HepG2 (cell line): ENCODE measurements around the gene COASY. TPM values are rescaled to one million over a fixed set of nuclear protein-coding genes. Genes with fewer than 3 reads are reported as not detected.

Experiments used
- DMAP1 ChIP-seq: IDR thresholded peaks from 2 replicates; pipeline ENCODE4 v1.6.1; 2016
- MED1 ChIP-seq: sonication (generic); formaldehyde crosslinking; IDR thresholded peaks from 2 replicates; pipeline ENCODE4 v1.4.0; 2020; ENCODE audit warnings: missing genetic modification reagents
- NFE2L1 ChIP-seq: sonication (generic); formaldehyde crosslinking; IDR thresholded peaks from 2 replicates; pipeline ENCODE4 v1.4.0; 2020; ENCODE audit warnings: missing genetic modification reagents, mild to moderate bottlenecking, borderline replicate concordance
- NFYC ChIP-seq: IDR thresholded peaks from 2 replicates; pipeline ENCODE4 v1.6.1; 2016; ENCODE audit warnings: missing genetic modification reagents, missing compliant biosample characterization
- POLR2AphosphoS2 ChIP-seq: IDR thresholded peaks from 2 replicates; pipeline ENCODE4 v1.6.1; 2011; ENCODE audit warnings: low read depth, low read length, improper control_type of control experiment
- SIN3B ChIP-seq: fragments of 150-350 bp; IDR thresholded peaks from 2 replicates; pipeline ENCODE4 v1.6.1; 2014; ENCODE audit warnings: low read length
- STAT5B ChIP-seq: sonication (generic); formaldehyde crosslinking; IDR thresholded peaks from 2 replicates; pipeline ENCODE4 v1.4.0; 2020; ENCODE audit warnings: missing genetic modification reagents
- XBP1 ChIP-seq: sonication (generic); formaldehyde crosslinking; IDR thresholded peaks from 2 replicates; pipeline ENCODE4 v1.5.0; 2020; ENCODE audit warnings: missing genetic modification reagents
- ZFP36L2 ChIP-seq: sonication (generic); formaldehyde crosslinking; IDR thresholded peaks from 2 replicates; pipeline ENCODE4 v1.4.0; 2020; ENCODE audit warnings: missing genetic modification reagents
- ZNF296 ChIP-seq: sonication (generic); formaldehyde crosslinking; conservative IDR thresholded peaks from 2 replicates; pipeline ENCODE4 v1.5.0; 2020; ENCODE audit warnings: mild to moderate bottlenecking, missing genetic modification reagents
- polyA plus RNA-seq, 8 experiments: library from polyadenylated mRNA; depleted of rRNA in 3 of 8; stranded (reverse) in 7 of 8; unstranded in 1 of 8; fragments of >200 nt; fragmentation: Illumina TruSeq in 4 of 8; extraction: Trizol in 4 of 8; gene quantifications; 2 replicates each; pipeline versions ENCODE4 v1.2.1 to v1.2.3, GENCODE V29; 2011 to 2016; ENCODE audit warnings: low read depth in 4 of 8, missing spikeins in 1 of 8, mixed read lengths in 1 of 8; ENCODE audit not compliant: insufficient read depth in 1 of 8
- total RNA-seq, 5 experiments: library from RNA; depleted of rRNA; stranded (reverse); fragments of >200 nt; fragmentation: Illumina TruSeq; extraction: Trizol; gene quantifications; 2 replicates each; pipeline ENCODE4 v1.2.3, GENCODE V29; 2016; ENCODE audit warnings: low read depth in 1 of 5
- TF ChIP-seq, protein P1 (sequence below), 2 experiments: sonication (generic) in 1 of 2; formaldehyde crosslinking in 1 of 2; IDR thresholded peaks; 2 replicates each; pipeline versions ENCODE4 v1.6.1 to v1.9.0; 2014 to 2022; ENCODE audit warnings: antibody characterized with exemption in 1 of 2, borderline replicate concordance in 1 of 2, inconsistent platforms in 1 of 2, low read depth in 1 of 2, missing genetic modification reagents in 1 of 2
- TF ChIP-seq, protein P2 (sequence below): sonication (generic); formaldehyde crosslinking; IDR thresholded peaks from 2 replicates; pipeline ENCODE4 v1.9.0; 2022; ENCODE audit warnings: missing genetic modification reagents, mild to moderate bottlenecking, borderline replicate concordance
- TF ChIP-seq, protein P3 (sequence below): sonication (generic); formaldehyde crosslinking; conservative IDR thresholded peaks from 2 replicates; pipeline ENCODE4 v1.8.0; 2022; ENCODE audit warnings: mild to moderate bottlenecking, moderate library complexity, missing genetic modification reagents
- TF ChIP-seq, protein P4 (sequence below): IDR thresholded peaks from 2 replicates; pipeline ENCODE4 v1.6.1; 2012; ENCODE audit warnings: low read depth, low read length, improper control_type of control experiment
- TF ChIP-seq, protein P5 (sequence below): sonication (generic); formaldehyde crosslinking; IDR thresholded peaks from 2 replicates; pipeline ENCODE4 v1.4.0; 2020; ENCODE audit warnings: missing genetic modification reagents
- TF ChIP-seq, protein P6 (sequence below): sonication (generic); formaldehyde crosslinking; conservative IDR thresholded peaks from 2 replicates; pipeline ENCODE4 v1.8.0; 2022; ENCODE audit warnings: low read depth, missing genetic modification reagents

Gene COASY
- total and polyA plus RNA-seq, 2 of the 13 experiments (the other 11 are each of a cell fraction or from before 2014, with no cell fraction given) = 90.7 to 125 TPM

DNA sequence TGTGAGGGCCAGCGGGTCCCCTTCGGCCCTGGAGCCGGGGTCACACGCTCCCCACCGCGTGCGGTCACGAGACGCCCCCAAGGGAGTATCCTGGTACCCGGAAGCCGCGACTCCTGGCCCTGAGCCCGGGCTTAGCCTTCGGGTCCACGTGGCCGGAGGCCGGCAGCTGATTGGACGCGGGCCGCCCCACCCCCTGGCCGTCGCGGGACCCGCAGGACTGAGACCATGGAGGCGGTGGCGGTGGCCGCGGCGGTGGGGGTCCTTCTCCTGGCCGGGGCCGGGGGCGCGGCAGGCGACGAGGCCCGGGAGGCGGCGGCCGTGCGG is 25.9 kb upstream of the COASY start, which contains the start of gene NAGLU (continued):
- TF ChIP-seq, protein P1, sequence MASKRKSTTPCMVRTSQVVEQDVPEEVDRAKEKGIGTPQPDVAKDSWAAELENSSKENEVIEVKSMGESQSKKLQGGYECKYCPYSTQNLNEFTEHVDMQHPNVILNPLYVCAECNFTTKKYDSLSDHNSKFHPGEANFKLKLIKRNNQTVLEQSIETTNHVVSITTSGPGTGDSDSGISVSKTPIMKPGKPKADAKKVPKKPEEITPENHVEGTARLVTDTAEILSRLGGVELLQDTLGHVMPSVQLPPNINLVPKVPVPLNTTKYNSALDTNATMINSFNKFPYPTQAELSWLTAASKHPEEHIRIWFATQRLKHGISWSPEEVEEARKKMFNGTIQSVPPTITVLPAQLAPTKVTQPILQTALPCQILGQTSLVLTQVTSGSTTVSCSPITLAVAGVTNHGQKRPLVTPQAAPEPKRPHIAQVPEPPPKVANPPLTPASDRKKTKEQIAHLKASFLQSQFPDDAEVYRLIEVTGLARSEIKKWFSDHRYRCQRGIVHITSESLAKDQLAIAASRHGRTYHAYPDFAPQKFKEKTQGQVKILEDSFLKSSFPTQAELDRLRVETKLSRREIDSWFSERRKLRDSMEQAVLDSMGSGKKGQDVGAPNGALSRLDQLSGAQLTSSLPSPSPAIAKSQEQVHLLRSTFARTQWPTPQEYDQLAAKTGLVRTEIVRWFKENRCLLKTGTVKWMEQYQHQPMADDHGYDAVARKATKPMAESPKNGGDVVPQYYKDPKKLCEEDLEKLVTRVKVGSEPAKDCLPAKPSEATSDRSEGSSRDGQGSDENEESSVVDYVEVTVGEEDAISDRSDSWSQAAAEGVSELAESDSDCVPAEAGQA (IDR thresholded peaks at IDR 0.05; ENCODE audit: low read depth) = 0 out of 2 replicates have a peak, but pooled peaks have one; percentile 30
- TF ChIP-seq, protein P1 (CRISPR knock-in tag; IDR thresholded peaks at IDR 0.05; ENCODE audit: borderline replicate concordance) = peak; percentile 77; the same call in 1 of the 2 replicates
- TF ChIP-seq MED1 (CRISPR knock-in tag) = peak; percentile 88
- no peak for TF ChIP-seq STAT5B (CRISPR knock-in tag)
- peak; percentile 86 for TF ChIP-seq DMAP1
- TF ChIP-seq, protein P2, sequence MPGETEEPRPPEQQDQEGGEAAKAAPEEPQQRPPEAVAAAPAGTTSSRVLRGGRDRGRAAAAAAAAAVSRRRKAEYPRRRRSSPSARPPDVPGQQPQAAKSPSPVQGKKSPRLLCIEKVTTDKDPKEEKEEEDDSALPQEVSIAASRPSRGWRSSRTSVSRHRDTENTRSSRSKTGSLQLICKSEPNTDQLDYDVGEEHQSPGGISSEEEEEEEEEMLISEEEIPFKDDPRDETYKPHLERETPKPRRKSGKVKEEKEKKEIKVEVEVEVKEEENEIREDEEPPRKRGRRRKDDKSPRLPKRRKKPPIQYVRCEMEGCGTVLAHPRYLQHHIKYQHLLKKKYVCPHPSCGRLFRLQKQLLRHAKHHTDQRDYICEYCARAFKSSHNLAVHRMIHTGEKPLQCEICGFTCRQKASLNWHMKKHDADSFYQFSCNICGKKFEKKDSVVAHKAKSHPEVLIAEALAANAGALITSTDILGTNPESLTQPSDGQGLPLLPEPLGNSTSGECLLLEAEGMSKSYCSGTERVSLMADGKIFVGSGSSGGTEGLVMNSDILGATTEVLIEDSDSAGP = no peak
- TF ChIP-seq, protein P3, sequence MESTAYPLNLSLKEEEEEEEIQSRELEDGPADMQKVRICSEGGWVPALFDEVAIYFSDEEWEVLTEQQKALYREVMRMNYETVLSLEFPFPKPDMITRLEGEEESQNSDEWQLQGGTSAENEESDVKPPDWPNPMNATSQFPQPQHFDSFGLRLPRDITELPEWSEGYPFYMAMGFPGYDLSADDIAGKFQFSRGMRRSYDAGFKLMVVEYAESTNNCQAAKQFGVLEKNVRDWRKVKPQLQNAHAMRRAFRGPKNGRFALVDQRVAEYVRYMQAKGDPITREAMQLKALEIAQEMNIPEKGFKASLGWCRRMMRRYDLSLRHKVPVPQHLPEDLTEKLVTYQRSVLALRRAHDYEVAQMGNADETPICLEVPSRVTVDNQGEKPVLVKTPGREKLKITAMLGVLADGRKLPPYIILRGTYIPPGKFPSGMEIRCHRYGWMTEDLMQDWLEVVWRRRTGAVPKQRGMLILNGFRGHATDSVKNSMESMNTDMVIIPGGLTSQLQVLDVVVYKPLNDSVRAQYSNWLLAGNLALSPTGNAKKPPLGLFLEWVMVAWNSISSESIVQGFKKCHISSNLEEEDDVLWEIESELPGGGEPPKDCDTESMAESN (CRISPR knock-in tag) = no peak
- TF ChIP-seq ZFP36L2 = no peak
- TF ChIP-seq XBP1 = no peak
- TF ChIP-seq, protein P4, sequence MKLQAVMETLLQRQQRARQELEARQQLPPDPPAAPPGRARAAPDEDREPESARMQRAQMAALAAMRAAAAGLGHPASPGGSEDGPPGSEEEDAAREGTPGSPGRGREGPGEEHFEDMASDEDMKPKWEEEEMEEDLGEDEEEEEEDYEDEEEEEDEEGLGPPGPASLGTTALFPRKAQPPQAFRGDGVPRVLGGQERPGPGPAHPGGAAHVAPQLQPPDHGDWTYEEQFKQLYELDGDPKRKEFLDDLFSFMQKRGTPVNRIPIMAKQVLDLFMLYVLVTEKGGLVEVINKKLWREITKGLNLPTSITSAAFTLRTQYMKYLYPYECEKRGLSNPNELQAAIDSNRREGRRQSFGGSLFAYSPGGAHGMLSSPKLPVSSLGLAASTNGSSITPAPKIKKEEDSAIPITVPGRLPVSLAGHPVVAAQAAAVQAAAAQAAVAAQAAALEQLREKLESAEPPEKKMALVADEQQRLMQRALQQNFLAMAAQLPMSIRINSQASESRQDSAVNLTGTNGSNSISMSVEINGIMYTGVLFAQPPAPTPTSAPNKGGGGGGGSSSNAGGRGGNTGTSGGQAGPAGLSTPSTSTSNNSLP = no peak
- TF ChIP-seq POLR2AphosphoS2 = no peak
- TF ChIP-seq, protein P5, sequence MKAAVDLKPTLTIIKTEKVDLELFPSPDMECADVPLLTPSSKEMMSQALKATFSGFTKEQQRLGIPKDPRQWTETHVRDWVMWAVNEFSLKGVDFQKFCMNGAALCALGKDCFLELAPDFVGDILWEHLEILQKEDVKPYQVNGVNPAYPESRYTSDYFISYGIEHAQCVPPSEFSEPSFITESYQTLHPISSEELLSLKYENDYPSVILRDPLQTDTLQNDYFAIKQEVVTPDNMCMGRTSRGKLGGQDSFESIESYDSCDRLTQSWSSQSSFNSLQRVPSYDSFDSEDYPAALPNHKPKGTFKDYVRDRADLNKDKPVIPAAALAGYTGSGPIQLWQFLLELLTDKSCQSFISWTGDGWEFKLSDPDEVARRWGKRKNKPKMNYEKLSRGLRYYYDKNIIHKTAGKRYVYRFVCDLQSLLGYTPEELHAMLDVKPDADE (CRISPR knock-in tag) = no peak
- no peak; the same call in 1 of the 2 replicates for TF ChIP-seq ZNF296 (CRISPR knock-in tag)
- peak; percentile 88 for TF ChIP-seq NFYC (CRISPR knock-in tag)
- no peak for TF ChIP-seq NFE2L1 (CRISPR knock-in tag)
- no peak for TF ChIP-seq SIN3B
- TF ChIP-seq, protein P6, sequence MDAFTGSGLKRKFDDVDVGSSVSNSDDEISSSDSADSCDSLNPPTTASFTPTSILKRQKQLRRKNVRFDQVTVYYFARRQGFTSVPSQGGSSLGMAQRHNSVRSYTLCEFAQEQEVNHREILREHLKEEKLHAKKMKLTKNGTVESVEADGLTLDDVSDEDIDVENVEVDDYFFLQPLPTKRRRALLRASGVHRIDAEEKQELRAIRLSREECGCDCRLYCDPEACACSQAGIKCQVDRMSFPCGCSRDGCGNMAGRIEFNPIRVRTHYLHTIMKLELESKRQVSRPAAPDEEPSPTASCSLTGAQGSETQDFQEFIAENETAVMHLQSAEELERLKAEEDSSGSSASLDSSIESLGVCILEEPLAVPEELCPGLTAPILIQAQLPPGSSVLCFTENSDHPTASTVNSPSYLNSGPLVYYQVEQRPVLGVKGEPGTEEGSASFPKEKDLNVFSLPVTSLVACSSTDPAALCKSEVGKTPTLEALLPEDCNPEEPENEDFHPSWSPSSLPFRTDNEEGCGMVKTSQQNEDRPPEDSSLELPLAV (CRISPR knock-in tag) = no peak; the same call in 1 of the 2 replicates
